ENCODE measurements around the gene CXCR5.
A peak's percentile ranks its signal among the peaks of the same experiment; 100 is the strongest.

The CXCR5 gene

DNA sequence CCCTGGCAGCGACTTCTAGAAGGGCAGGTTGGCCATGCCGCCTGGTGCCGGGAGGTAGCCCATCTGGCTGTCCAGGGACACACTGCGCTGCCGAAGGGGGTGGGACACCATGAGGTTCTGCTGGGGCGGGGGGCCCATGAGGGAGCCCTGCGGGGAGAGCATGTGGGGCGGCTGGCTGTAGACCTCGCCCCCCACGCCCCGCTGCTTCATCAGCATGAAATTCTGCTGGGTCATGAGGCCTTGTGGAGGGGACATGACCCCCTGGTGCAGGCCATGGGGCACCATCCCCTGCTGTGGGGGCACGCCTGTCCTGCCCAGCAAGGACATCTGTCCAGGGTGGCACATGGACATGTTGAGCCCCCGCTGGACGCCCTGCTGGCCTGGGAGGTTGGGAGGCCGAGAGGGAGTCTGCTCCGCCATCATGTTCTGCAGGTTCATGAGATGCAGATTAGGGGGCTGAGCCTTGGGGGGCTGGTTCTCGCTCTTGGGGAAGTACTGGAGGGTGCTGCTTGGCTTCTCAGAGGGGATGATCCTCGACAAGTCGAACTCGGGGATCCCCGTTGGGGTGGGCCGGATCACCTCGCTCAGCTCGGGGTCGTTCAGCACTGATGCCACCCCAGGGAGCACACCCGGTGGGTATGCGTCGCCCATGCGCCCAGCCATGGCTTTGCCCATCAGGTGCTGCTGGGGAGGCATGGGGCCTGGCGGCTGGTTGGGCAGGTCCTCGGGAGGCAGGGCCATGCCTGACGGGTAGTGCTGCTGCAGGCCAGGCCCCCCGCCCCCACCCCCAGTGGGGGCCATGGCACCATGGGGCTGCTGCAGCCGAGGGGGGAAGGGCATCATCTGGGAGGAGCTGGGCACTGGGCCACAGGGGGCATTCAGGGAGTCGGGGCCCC, 15.0 kb downstream of the CXCR5 start:
- DNase-seq (ENCODE audit: low read depth in 2 of 2): no peak

DNA sequence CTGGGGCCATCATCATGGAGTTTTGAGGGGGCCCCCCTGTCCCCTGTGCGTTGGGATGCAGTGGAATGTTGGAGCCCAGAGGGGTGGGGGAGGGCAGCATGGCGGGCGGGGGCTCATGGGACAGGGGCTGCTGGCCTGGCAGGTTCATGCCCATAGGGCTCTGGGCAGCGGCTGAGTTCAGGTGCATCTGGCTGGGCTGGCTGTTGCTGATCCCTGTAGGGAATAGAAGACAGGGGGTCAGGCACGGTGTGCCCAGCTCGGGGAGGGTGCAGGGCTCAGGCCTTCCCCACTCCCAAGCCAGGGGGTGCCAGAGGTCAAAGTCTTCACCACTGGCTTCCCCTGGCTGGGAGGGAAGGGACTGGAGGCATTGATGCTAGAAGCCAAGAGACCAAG, 15.6 kb downstream of the CXCR5 start:
- DNase-seq (ENCODE audit: low read depth in 2 of 2): no peak

DNA sequence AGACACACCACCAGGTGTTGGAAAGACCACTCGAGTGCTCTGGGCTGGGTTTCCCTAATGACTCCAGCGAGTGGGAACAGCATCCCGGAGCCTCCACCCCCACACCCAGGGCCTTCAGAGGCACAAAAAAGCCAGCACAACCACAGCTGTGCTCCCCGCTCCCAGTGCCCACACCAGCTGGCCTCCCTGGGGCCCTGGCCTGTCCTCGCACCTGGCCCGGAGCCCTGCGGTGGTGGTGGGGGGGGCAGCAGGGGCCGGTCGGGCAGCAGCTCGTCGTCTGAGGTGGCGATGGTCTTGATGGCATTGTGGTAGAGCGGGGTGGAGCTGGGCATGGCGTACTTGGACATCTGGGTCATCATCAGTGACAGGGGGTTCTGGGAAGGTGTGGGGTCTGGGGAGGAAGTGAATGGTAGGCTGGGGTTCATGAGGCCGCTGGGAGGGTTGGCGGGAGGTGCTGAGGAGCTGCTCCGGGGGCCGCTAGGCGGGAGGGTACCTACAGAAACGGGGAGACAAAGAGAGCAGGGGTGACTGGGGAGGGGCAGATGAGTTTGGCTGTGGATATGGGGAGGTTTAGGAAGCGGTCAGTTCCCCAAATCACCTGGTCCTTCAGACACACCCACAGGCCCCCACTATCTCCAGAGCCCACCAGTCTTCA, 16.1 kb downstream of the CXCR5 start:
- DNase-seq (ENCODE audit: low read depth in 2 of 2): no peak

DNA sequence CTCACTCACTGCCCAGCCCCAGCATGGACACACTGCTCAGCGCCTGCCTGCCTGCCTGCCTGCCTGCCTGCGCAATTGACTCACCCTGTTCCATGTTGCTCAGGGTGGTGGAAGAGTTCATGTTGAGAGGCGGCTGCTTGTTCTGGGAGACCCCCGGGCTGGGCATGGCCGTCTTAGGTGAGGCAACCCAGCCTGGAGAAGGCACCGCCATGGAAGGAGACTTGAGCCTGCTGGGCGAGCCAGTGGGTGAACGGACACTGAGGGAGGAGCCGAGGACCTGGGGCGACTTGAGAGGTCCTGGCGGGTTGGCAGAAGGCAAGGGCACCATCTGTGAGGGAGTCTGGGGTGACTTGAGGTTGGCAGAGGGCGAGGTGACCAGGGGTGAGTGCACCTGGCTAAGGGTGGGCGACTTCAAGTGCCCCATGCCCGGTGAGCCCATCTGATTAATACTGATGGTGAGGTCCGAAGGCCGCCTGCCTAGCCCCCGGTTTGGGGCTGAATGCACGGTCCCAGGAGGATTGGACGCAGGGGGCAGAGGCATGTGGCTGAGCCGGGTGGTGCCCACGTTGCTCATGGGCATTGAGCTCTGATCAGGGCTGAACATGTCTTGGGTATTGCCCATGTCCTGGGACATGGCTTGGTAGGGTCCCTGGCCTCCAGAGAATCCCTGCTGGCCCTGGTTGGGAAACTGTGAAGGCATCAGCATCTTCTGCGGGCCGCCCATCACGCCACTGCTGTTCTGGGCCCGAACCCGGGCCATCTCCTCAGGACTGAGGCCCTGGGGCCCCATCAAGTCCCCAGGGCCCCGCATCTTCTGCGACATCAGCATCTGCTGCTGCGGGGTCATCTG, 17.1 kb downstream of the CXCR5 start:
- no peak for DNase-seq (ENCODE audit: low read depth in 2 of 2)

DNA sequence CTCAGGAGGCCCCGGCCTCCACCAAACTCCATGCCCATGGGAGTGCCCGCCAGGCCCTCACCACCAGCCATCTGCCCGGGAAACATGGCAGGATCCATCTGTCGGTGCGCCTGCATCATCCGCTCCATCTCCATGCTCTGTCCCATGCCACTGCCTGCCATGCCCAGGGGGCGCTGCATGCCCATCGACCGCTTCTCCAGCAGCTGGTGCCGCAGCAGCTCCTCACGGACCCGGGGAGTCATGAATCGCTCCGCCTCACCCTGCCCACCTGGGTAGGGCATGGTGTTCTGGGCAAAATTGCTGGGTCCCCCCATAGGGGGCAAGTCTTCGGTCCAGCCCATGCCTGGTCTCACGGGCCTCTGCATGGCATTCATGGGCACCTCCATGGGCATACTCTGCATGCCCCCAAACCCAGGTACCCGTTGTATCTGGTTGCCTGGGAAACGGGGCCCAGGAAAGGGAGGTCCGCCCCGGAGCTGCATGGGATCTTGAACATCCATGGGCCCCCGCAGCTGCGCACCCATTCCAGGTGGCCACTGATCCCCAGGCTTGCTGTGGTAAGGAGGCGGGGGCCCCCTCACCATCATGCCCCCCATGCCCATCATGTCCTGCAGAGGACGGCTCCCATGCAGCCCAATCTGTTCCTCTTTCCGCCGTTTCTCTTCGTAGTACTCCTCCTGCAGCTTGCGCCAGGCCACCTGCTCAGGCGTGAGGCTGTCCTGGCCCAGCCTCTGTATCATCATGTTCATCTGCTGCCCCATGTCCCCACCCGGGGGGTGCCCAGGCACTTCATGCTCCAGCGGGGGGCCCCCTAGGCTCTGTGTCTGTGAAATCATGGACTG, 18.0 kb downstream of the CXCR5 start:
- no peak for DNase-seq (ENCODE audit: low read depth in 2 of 2)

DNA sequence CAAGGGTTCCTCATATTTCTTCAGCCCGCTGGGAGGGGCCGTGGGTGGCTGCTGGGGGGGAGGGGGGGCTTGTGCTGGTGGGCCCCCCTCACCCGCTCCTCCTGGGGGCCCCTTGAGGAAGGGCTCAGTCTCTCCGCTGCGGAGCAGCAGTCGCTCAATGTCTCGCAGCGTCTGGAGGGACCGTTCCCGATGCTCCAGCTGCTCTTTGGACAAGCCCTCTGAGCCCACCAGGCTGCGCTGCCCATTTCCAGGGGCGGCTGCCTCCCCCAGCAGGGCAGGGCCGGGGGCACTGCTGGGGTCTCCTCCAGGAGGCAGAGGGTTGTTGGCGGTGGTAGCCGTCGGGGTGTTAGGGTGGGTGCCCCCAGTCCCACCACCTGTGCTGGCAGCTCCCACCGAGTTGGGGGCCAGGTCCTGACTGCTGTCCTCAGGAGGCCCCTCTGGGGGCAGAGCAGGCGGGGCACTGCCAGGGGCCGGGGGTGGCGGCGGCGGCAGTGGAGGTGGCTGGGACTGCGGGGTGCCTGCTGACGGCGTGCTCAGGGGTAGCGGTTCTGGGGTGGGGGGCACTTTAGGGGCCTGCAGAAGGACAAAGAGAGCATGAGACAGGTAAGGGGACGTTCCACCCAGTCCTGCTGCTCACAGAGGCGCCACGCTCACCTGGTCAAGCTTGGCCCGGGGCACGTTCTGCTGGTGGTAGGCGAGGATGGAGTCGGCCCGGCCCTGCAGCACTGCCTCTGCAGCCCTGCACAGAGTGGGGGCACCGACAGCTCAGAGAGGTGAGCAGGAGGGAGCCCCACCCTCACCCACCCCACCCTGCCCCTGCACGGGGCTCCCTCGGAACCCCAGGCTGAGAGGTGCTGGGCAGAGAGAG, 18.9 kb downstream of the CXCR5 start:
- no peak for DNase-seq (ENCODE audit: low read depth in 2 of 2)

DNA sequence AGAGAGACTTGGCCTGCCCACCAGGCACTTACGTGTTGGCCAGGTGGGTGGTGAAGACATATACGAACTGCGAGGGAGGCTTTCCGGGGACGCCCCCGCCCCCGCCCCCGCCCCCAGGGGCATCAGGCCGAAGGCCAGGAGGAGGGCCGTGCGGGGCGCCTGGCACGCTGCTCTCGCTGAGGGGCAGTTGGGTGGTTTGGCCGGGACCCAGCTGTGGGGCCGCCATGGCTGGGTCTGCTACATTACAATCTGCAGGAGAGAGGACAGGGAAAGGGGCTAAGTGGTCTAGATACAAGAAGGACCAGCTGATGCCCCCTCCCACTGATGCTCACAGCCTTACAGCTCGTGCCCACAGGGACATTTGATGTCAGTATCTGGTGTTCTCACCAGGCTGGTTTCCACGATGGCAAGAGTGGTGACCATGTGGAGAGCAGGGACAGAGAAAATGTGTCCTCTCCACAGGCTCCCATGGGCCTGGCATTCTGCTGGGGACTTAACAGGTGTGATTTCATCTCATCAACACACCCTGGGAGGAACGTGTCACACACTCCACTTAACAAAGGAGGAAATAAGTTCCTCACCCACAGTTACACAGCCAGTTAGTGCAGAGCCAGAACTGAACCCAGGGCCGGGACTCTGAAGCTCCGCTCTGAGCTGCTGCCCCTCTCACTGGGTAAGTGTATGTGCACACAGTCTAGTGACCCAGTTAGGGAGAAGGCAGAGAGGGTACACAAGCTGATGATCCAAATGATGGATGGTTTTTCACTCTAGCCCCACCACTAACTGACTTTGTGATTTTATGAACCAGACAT, 19.7 kb downstream of the CXCR5 start:
- DNase-seq (ENCODE audit: low read depth in 2 of 2): no peak

DNA sequence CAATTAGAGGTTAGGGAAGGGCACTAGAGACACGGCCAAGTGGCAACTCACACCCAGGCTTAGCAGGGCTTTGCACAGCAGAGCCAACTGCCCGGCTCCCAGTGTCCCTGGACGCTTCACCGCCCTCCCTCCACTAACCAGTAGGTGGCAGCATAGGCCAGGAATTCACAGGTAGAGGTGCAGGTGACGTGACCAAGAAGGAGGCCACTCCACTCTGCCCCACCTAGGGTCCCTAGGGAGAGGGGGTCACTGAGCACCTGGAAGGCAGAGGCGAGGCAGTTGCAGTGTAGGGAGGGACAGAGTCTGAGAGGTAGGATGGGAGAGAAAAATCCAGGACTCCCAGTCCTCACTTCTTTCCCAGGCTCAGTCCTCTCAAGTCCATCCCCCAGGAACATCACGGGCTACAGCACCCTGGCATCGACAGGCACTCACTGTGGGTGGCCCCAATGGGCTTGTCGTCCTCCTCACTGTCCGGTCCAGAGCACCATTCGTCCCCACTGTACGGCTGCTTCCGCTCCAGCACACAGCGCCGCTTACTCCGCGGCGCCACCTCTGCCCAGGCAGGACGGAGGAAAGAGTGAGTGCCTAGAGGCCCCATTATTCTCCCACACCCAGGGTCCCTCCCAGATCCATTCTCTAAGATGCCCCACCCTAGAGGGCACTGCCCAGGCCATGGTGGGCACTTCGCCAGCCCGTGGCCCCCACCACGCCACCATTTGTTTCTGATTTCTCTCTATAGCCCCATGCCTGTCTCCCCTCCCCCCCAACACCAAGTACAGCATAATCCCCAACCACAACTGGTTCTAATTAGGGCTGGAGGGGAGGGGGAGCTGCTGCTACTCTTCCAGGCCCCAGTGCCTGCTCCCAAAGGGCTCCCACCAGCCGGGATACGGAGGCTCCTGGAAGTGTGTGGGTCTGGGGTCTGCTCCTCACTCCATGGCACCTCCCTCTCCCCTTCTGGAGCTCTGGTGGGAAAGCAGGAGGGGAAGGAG, 23.7 kb downstream of the CXCR5 start:
- peak in 1 of 2 experiments; percentile 66 for DNase-seq (ENCODE audit: low read depth in 2 of 2)

DNA sequence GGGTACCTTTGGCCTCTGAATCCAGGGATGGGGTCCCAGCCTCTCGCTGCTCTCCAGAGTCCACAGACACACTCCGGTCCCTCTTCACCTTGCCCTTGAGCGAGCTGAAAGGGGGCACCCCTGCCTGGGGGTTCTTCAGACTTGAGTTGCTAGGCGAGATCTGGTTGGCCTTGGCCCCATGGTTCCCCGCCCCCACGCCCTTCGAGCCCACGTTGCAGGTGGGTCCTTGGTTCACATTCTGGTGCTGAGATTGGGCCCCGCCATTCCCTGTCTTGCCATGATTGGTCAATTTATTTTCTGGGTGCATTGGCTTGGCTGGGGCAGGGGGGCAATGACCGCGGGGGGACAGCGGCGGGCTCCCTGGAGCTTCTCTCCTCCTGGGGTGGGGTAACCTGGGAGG, 24.6 kb downstream of the CXCR5 start:
- no peak for DNase-seq (ENCODE audit: low read depth in 2 of 2)

DNA sequence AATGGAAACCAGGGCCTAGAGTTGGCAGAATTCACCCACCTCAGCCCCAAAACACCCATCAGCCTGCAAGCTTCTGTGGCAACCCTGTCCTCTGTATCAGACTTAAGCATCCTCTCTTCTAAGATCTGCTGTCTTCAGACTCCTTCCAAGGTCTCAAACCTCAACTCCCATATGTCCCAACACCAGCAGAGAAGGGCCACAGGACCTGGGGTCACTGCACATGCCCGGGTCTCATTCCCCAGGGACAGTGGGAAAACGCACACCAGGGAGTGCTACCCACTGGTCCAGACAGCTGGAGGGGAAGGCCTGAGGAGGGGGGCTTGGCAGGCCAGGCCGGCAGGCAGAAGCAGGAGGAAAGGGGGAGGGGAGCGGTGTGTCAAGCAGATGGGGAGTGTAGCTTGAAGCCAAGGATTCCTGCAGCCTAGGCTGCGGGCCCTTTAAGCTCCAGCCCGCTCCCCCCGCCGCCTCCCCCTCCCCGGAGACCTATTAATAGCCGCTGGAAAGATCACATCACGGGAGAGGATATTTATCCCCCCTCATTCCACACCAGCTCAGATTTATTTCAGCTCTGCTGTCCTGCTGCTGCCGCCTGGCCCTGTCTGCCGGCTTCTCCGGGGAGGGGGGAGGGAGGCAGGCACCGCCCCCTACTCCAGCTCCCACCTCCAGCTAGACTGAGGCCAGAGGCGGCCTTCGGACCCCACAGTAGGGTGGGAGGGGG, 25.4 kb downstream of the CXCR5 start:
- DNase-seq (ENCODE audit: low read depth in 2 of 2): peak; percentile 95

DNA sequence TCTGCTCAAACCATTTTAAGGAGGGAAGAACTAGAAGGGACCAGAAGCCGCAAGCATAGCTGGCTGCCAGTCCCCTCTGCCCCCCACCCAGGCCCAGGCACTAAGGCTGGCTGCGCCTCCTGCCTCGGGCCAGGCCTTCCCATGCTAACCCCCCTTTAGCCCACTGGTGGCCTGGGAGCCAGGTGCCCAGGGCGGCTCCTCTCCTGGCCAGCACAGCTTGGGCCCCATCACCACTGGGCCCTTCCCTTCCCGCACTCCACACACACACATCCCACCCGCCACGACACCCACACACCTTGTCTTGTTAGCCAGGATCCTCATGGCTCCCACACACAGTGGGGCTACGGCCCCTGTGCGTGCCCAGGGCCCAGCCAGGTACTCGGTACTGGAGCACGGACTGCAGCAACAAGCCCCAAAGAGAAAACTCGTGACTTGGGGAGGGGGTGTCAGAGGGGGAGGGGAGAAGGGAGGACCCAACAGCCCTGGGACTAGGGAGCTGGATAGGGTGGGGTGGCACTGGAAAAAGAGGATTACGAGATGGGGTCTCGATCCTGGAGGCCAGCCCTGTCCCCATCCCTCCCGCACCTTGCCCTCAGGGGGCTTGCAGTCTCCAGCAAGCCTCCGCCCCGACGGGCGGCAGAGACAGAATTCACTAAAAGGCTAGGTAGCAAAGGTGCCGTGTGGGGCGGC, 26.1 kb downstream of the CXCR5 start:
- DNase-seq (ENCODE audit: low read depth in 2 of 2): no peak

DNA sequence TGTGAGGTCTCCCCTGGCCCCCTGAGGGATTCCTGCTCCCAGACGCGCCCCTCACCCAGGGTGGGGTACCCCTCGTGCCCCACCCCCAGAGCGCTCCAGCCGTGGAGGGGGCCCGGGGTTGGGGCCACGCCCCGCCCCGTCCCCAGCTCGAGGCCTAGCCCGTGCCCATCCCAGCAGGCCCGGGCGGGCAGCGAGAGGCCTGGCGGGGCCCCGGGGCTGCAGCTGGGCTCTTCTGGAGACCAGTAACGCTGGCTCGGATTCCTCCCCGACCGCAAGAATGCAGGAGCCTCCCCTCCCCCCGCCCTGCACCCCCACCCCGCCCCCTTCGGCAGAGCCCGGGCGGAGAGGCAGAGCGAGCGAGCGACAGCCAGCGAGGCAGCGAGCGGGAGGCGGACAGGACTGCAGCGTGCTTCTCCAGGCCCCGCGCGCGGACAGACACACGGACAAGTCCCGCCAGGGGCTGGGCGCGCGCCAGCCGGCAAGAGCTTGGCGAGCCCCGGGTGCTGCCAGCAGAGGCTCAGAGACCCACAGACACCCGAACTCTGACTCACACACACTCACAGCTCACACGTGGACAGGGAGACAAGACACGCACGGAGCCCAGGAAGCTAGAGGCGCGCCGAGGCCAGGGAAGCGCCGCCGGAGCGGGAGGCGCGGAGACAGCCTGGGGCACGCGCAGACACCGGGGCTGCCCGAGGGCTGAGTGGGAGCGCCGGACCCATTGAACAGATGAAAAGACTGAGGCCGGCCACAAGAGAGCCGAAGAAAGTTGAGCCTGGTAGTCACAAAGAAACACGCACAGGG, 26.8 kb downstream of the CXCR5 start:
- peak; percentile 79 to 83 for DNase-seq (ENCODE audit: low read depth in 2 of 2)

DNA sequence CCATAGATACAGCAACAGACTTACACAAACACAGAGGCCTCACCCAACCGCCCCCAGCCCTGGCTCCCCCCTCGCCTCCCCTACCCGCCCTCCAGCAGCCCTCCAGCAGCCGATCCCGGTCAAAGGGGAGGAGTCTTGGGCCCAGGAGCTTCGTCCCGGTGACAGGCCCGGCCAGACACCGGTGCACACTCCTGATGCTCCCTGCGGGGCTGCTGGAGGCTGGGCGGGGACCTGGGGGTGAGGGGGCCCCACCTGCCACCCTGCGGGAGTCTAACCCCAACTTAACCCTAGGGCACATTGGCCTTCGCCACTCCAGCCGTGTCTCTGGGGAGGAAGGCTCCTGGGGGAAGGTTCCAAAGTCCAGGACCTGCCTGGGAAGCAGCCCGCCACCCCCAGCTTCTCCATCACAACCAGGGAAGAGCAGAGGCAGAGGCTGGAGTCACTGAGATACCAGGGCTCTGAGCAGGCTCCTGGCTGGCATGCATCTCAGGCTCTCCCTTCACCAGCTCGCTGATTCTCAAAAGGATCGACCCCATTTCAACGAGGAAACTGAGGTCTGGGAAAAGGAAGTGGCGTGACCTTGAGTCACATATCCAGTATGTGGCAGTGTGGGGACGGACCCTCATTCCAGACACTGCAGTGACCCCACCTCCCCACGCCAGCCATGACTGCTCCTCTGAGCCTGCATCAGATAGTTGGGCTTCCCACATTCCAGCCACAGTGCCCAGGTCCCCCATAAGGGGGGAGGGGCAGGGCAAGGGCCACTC, 27.6 kb downstream of the CXCR5 start:
- DNase-seq (ENCODE audit: low read depth in 2 of 2): no peak

DNA sequence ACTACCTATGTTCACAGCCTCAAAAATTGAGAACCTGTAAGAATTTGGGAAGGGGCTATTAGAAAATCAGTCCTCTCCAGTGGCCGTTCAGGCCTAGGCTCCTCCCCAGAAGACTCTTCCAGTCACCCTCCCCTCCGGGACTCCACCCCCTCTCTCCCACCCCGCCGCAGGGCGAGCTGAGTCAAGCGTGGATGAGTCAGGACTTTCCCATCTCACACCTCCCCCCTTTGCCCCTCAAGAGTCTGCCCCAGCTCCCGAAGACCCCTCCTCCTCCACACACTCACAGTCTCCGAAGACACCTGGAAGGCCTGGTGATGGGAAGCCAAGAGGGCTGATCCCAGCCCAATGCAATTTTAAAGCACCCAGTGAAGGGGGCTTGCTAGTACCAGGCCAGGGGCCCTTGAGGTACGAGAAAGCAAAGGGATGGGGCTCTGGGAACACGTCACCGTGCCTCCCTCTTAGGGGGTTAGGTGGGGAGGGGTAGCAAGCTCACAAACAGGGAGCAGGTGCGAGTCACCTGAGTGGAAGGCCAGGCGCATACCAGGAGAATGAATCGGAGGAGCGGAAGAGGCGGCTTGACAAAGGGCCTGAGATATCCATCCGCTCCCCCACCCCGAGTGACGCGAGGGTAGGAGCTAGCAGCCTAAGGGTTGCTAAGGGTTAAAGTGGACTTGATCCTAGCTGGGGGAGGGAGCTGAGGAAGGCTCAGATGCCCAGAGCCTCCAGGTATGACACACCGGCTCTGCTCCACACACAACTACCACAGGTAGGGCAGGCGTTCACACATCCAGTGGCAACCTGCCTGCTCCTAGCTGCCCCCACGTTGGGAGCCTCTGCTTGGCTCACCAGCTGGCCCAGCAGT, 28.4 kb downstream of the CXCR5 start:
- peak; percentile 77 to 81 for DNase-seq (ENCODE audit: low read depth in 2 of 2)

Data from fibroblast of skin of left quadriceps (primary cell).